Dedifferentiated amniotic fluid mesenchymal stem cell (primary cell): ENCODE measurements around the gene LAMTOR2.
"Not testable (repeated sequence)": the region's sequence is repeated elsewhere in the genome, so short reads cannot be mapped to it uniquely, and the experiment has no call there.

ENCODE experiments used
- DNase-seq: peaks from one replicate; pipeline ENCODE4 v3.0.0-alpha.2; 2016; ENCODE audit errors: extremely low spot score

LAMTOR2 gene

GRCh38 chr1:156052862-156053767 lies 1.5 kb upstream of the LAMTOR2 start:
- DNase-seq, result peak; percentile 52

DNA sequence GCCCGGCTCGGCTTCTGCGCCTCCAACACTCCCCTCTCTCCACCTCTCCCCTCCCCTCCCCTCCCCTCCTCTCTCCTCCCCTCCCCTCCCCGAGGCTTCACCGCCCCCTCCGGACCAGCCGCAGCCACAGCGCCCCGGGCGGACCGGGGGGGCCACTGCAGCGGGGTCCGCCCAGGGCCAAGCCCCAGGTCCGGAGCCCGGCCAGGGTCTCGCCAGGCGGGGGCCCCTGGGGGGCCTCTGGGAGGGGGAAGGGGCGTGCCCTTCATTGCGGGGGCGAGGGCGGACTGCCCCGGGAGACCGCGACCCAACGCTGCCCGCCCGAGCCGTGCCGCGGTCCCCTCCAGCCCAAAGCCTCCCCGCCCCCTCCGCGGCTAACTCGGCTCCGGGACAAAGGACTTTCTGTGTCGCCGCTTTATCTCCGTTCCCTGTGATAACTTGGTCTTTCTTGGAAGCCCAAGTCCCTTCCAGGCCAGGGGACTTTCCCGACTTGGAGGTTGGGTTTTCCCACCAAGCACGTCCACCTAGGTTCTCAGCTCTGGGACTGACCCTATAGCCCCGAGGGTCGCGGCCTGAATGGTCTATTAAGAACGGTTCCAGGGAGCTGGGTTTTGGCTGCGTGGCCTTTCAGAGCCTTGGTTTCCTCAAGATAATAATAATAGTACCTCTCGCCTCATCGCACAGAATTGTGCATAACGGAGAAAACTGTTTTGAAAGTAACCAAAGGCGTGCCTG lies 648 bp upstream of the LAMTOR2 start, which contains the start of gene UBQLN4:
UBQLN4 (minus strand) TSS at position 31 of the 732 bp plus-strand sequence. CDS start 97 bp downstream, outside the sequence.
- DNase-seq, result peak; percentile 82

GRCh38 chr1:156055281-156056048 lies 883 bp downstream of the LAMTOR2 start:
- no peak for DNase-seq

- no peak for DNase-seq
Measured at GRCh38 chr1:156056326-156056849, 1.8 kb downstream of the LAMTOR2 start.

GRCh38 chr1:156060937-156061636 lies 6.5 kb downstream of the LAMTOR2 start, which contains the start of gene RAB25:
RAB25 (plus strand) TSS chr1:156061160; CDS start chr1:156061401, 241 bp downstream.
- no peak for DNase-seq

DNA sequence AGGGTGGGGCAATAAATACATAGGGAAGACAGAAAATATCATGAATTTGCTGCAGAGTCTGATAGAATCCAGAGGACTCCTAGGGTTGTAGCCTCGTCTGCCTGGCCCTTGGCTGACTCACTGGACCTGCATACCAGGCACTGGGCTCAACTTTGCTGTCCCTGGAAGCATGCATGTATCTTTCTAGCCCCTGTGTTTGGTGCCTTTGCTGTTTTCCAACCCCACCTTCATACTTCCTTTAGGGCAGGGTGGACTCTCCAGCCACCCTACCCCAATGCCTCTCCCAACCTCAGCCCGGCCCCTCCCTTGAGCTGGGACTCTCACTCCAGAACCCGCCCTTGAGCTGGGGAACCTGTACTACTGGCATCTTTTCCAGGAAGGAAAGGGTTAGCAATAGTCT lies 7.6 kb downstream of the LAMTOR2 start:
- DNase-seq, result no peak

GRCh38 chr1:156063997-156064285 lies 9.4 kb downstream of the LAMTOR2 start:
- no peak for DNase-seq

- DNase-seq, result no peak
Measured at GRCh38 chr1:156064615-156065014, 10.0 kb downstream of the LAMTOR2 start.

DNA sequence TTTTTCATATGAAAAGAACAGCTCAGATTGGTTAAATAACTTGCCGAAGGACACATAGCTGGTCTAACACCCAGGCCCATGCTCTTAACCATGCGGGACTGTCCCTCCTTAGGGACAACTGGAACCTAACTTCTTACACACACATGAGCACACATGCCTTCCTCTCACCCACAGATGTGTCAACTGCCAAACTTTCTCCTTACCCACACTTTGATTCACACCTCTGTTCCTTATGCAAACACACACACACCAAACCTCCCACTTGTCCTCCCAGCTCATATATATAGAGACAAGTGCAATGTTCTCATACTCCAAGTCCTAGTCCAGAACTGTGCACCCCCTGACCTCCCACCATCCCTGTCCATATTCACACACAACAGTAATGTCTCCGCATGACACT lies 10.6 kb downstream of the LAMTOR2 start:
- no peak for DNase-seq

DNA sequence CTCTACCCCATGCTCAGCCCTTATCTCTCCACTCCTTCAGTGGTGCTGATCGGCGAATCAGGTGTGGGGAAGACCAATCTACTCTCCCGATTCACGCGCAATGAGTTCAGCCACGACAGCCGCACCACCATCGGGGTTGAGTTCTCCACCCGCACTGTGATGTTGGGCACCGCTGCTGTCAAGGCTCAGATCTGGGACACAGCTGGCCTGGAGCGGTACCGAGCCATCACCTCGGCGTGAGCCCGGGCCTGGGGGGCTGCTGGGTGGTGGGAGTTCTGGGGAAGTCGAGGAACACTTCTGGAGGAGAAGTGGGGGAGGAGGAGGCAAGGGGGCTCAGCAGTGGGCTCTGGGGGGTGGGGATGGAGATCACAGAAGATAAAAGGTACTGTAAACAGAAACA lies 11.3 kb downstream of the LAMTOR2 start:
- DNase-seq, result no peak

GRCh38 chr1:156067262-156067661 lies 12.7 kb downstream of the LAMTOR2 start:
- DNase-seq, result no peak

- no peak for DNase-seq
Measured at GRCh38 chr1:156069490-156070455, 15.2 kb downstream of the LAMTOR2 start.

DNA sequence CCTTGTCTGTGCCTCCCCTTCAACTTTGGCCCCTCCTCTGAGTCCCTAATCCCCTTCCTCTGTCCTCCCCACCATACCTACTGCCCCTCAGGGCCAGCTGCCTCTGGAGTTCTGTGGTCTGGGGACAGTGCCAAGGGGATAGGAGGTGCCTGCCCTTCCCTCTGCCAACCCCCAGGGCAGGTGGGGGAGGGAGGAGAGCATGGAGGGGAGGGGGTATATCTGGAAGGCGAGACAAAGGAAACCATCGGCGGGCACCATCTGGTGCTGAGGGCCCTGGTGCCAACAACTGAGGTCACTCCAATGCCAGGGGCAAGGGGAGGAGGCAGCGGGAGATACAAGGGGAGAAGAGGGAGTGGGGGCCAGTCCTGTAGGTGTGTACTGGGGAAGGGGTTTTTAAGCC lies 16.0 kb downstream of the LAMTOR2 start:
- no peak for DNase-seq

- not testable (repeated sequence) for DNase-seq
Measured at GRCh38 chr1:156071332-156071816, 16.8 kb downstream of the LAMTOR2 start.

DNA sequence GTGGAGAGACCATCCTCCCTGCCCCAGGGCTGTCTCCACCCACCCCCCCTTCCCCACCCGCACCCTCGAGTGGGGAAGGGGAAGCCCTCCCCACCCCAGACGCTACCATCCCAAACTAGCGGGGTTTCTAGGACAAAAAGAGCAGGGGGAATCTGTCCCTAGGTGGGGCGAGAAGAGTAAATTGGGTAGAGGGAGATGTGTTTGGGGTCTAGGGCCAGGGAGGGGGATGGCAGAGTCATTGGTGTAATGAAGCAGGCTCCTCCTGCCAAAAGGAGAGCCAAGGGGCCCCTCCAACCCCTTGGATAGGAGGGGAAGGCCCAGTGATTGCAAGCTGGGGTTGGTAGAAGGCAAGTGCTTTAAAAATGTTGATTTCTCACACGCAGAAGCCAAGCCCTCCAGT lies 17.7 kb downstream of the LAMTOR2 start:
- no peak for DNase-seq

- no peak for DNase-seq
Measured at GRCh38 chr1:156073110-156073687, 18.6 kb downstream of the LAMTOR2 start.

- DNase-seq, result no peak
Measured at GRCh38 chr1:156073740-156074139, 19.2 kb downstream of the LAMTOR2 start.

DNA sequence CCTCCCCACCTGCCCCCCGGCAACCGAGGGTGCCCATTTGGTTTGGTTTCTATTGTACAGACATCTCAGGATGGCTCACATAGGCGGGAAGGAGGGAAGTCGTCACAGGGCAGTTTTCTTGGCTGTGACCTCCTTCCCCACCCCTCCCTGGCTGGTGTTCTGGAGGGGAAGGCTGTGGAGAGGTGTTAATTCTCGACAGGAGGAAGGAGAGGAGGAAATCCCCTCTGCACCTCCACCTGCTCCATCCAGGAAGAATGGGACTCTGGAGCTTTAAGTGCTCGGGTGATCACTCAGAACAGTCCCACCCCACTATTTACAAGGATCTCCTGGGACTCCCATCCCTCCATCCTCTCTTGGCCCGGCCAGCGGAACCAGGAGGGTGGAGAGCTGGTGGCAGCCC lies 20.1 kb downstream of the LAMTOR2 start:
- DNase-seq, result no peak

DNA sequence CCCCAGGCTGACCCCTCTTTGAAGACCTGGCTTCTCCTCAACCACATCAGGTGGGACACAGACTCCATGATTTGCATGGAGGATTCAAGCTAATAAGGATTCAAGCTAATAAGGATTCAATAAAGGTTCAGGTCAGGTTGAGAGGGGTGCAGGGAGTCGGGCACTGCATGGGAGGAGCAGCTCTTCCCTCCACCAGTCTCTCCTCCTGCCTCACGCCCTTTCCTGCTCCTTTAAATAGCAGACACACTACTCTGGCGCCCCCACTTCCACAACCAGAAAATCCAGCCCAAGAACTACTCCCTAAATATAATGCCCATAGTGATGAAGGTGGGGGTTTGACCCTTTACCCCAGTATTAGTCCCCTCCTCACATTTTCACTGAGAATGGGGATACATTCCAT lies 20.6 kb downstream of the LAMTOR2 start:
- DNase-seq, result no peak
